BJ (cell line): ENCODE data around the gene IL17B. TPM values are rescaled to one million over a fixed set of nuclear protein-coding genes. Genes with fewer than 3 reads are reported as not detected.
"Not testable (repeated sequence)": the region's sequence is repeated elsewhere in the genome, so short reads cannot be mapped to it uniquely, and the experiment has no call there.

ENCODE experiments used
- CTCF ChIA-PET: fragments of 350-600 bp; formaldehyde crosslinking; extraction: SDS; loops from one replicate; lab custom pipeline; 2021; ENCODE audit warnings: antibody characterized with exemption, inconsistent platforms; lab: Yijun Ruan, JAX
- POLR2A ChIA-PET: fragments of 300-600 bp; sonication (Branson Sonifier 250); formaldehyde crosslinking; extraction: SDS; loops from one replicate; lab custom pipeline; 2021; ENCODE audit warnings: antibody characterized with exemption; lab: Charles Lee
- DNase-seq: peaks from one replicate; pipeline ENCODE4 v3.0.0-alpha.2; 2011; ENCODE audit warnings: low read depth
- H3K27me3 ChIP-seq: 2 replicates; pipeline ENCODE4 v1.6.0; 2011; ENCODE audit warnings: low read length; ENCODE audit not compliant: control insufficient read depth, insufficient read depth
- H3K36me3 ChIP-seq: 2 replicates; pipeline ENCODE4 v1.5.1; 2011; ENCODE audit warnings: low read length; ENCODE audit not compliant: control insufficient read depth, insufficient read depth
- H3K4me3 ChIP-seq: 2 replicates; pipeline ENCODE4 v1.5.1; 2011; ENCODE audit warnings: low read depth, mild to moderate bottlenecking, control low read depth, low read length
- CTCF ChIP-seq: IDR thresholded peaks from 2 replicates; pipeline ENCODE4 v1.5.1; 2011; ENCODE audit warnings: low read depth, mild to moderate bottlenecking, control low read depth, inconsistent platforms, low read length, moderate library complexity; ENCODE audit not compliant: insufficient read depth
- polyA plus RNA-seq: library from polyadenylated mRNA; depleted of rRNA; stranded (reverse); fragments of >200 nt; gene quantifications from 2 replicates; pipeline ENCODE4 v1.2.3, GENCODE V29; 2011

Gene IL17B
- polyA plus RNA-seq, 1 experiment = 0.90 TPM

DNA sequence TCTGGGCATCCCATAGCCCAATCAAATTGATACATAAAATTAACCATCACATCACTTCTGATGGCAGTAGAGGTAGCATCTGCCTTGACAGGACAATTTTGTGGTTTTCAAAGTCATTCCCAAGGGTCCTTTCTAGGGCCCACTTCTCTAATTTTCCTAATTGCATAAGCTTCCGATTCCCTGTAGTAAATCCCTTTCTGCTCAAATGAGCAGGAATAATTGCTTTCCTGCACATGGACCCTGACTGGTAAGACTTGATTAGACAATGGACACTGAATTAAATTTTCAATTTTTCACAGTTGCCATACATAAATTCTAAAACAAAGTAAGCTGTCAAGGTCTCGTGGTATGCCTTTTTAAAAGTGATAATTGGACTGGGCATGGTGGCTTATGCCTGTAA lies 22.0 kb upstream of the IL17B start:
- no peak for DNase-seq
- TF ChIP-seq CTCF = no peak
- no peaks in the 10 kb centered on the region for H3K36me3 ChIP-seq
- ChIA-PET CTCF (interaction anchor here (0.7 to 2.2 kb wide), 4 partner anchors 14 to 34 kb away, joined by 3 to 12 read pairs (median 4); no protein-coding TSS in a partner anchor), POLR2A (no interaction called here)
- H3K27me3 ChIP-seq = no peaks in the 10 kb centered on the region
- H3K4me3 ChIP-seq = no peak overlapping the region

GRCh38 chr5:149400304-149400703 lies 21.2 kb upstream of the IL17B start:
- DNase-seq = no peak
- H3K36me3 ChIP-seq = no peaks in the 10 kb centered on the region
- TF ChIP-seq CTCF = no peak
- ChIA-PET POLR2A (interaction anchor here (0.5 kb wide), 1 partner anchor 159 kb away, joined by 3 read pairs; no protein-coding TSS in a partner anchor), CTCF (interaction anchor here (0.7 to 2.2 kb wide), 4 partner anchors 11 to 35 kb away, joined by 3 to 12 read pairs (median 4); no protein-coding TSS in a partner anchor)
- H3K4me3 ChIP-seq = no peak overlapping the region
- H3K27me3 ChIP-seq = no peaks in the 10 kb centered on the region

DNA sequence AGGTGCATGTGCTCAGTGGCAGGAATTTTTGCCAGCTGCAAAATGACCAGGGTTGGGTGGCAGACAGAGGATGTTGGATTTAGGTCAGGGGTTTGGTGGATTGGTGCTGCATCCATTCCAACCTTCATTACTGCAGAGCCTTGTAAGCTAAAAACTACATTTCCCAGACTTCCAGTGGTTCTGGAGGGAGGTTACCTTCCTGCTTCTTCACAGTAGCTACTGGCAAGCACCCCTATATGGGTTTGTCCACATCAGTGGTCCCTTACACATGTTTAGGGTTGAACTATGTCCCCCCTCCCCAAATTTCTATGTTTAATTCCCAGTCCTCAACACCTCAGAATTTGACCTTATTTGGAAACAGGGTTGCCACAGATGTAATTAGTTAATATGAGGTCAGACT lies 20.7 kb upstream of the IL17B start:
- CTCF ChIA-PET = interaction anchor here (0.6 to 2.2 kb wide), 3 partner anchors 11 to 163 kb away, joined by 3 to 12 read pairs (median 5); no protein-coding TSS in a partner anchor
- DNase-seq = no peak

GRCh38 chr5:149398747-149399266 lies 19.7 kb upstream of the IL17B start:
- H3K27me3 ChIP-seq, POLR2A ChIA-PET, DNase-seq, H3K36me3 ChIP-seq, H3K4me3 ChIP-seq: not testable (repeated sequence)
- CTCF ChIA-PET = interaction anchor here (0.5 kb wide), 1 partner anchor 177 kb away, joined by 3 read pairs; no protein-coding TSS in a partner anchor

More for the DNA sequence above, 20.7 kb upstream of the IL17B start:
- POLR2A ChIA-PET = interaction anchor here (0.5 kb wide), 1 partner anchor 160 kb away, joined by 3 read pairs; no protein-coding TSS in a partner anchor
- Histone ChIP-seq H3K27me3 (no peaks in the 10 kb centered on the region), H3K4me3 (no peak overlapping the region), H3K36me3 (no peaks in the 10 kb centered on the region)
- no peak for TF ChIP-seq CTCF

DNA sequence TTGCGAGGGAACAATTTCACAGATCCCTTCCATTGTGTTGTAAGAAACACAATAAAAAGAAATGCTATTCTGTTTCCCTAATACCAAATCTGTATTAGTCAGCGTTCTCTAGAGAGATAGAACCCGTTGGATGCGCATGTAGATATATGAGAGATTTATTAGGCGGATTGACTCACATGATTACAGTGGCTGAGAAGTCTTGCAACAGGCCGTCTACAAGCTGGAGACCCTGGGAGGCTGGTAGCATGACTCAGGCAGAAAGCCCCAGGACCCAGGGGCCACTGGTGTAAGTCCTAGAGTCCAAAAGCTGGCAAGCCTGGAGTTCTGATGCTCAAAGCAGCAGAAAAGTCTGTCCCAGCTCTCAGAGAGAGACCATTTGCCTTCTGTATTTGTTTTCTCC lies 18.4 kb upstream of the IL17B start:
- H3K36me3 ChIP-seq = no peaks in the 10 kb centered on the region
- ChIA-PET POLR2A (interaction anchor here (0.6 kb wide), 1 partner anchor 481 kb away, joined by 3 read pairs; no protein-coding TSS in a partner anchor), CTCF (interaction anchor here (0.6 kb wide), 2 partner anchors 9 to 16 kb away, joined by 3 read pairs; no protein-coding TSS in a partner anchor)
- H3K27me3 ChIP-seq = no peaks in the 10 kb centered on the region
- no peak for DNase-seq
- TF ChIP-seq CTCF = no peak
- H3K4me3 ChIP-seq = no peak overlapping the region

DNA sequence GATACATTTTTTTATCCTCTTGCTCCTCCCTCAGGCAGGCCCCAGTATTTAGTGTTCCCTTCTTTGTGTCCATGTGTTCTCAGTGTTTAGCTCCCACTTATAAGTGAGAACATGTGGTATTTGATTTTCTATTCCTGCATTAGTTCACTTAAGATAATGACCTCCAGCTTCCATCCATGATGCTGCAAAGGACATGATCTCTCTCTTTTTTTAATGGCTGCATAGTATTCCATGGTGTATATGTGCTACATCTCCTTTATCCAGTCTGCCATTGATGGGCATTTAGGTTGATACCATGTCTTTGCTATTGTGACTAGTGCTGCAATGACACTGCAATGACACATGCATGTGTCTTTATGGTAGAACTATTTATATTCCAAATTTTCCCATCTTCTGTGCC lies 15.9 kb upstream of the IL17B start:
- H3K27me3 ChIP-seq, H3K4me3 ChIP-seq, POLR2A ChIA-PET, H3K36me3 ChIP-seq, DNase-seq: not testable (repeated sequence)
- CTCF ChIA-PET = interaction anchor here (0.9 kb wide), 1 partner anchor 11 kb away, joined by 3 read pairs; no protein-coding TSS in a partner anchor
